ENCODE measurements around the gene SLC23A2. TPM values are rescaled to one million over a fixed set of nuclear protein-coding genes. Genes with fewer than 3 reads are reported as not detected.
A peak's percentile ranks its signal among the peaks of the same experiment; 100 is the strongest.

The SLC23A2 gene
- total RNA-seq, 1 donor from 2014 or later = 79.8 TPM

GRCh38 chr20:4973330-4974097 is 27.8 kb downstream of the SLC23A2 start:
- CTCF ChIA-PET = interaction anchor here (0.8 to 1.7 kb wide), 8 partner anchors 12 to 159 kb away, joined by 3 to 8 read pairs (median 4); no protein-coding TSS in a partner anchor
- peak; percentile 59 for DNase-seq
- POLR2A ChIA-PET = interaction anchor here (0.6 to 3.2 kb wide), 18 partner anchors 8 to 162 kb away, joined by 3 to 60 read pairs (median 8); partner anchors contain the start of gene CDS2

DNA sequence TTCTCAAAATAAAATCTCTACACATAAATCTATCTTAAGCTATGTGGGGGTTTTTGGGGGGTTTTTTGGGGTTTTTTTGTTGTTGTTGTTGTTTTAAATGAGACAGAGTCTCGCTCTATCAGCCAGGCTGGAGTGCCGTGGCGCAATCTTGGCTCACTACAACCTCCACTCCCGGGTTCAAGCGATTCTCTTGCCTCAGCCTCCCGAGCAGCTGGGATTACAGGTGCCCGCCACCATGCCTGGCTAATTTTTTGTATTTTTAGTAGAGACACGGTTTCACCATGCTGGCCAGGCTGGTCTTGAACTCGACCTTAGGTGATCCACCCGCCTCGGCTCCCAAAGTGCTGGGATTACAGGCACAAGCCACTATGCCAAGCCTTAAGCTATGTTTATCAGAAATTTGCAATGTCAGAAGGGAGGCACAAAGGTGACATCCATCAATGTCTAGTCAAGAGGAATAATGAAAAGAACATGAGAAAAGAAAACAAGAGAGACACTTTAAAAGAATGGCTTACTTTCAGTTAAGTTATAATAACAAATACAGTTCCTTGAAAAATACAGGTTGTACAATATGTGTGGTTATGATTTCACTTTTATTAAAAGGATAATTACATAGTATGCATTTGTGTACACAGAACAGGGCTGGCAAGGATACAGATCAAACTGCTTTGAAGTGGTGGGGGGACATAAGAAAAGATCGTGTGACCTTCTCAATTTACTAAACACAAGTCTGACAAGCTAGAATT is 28.6 kb downstream of the SLC23A2 start:
- intact Hi-C loops (cut with micrococcal nuclease) = loop anchor here (1.0 to 5.0 kb wide), 8 partner anchors 8 to 158 kb away; no protein-coding TSS in a partner anchor
- H3K27ac Mint-ChIP-seq = peak overlapping the region; percentile 96
- CTCF ChIA-PET = interaction anchor here (0.6 to 1.7 kb wide), 9 partner anchors 13 to 158 kb away, joined by 3 to 8 read pairs (median 3); no protein-coding TSS in a partner anchor
- POLR2A ChIA-PET = interaction anchor here (0.6 to 3.2 kb wide), 30 partner anchors 8 to 196 kb away, joined by 3 to 60 read pairs (median 6); partner anchors contain the start of gene CDS2
- no peaks in the 10 kb centered on the region for H3K9me3 Mint-ChIP-seq
- H3K4me1 Mint-ChIP-seq = peaks cover 62% of the 10 kb centered on the region
- DNase-seq (no peak), ATAC-seq (ENCODE audit: low read depth) (peak; percentile 7)
- peak overlapping the region; percentile 81 for H3K4me3 Mint-ChIP-seq
- no peak for TF ChIP-seq CTCF (IDR thresholded peaks at IDR 0.05)
- H3K27me3 Mint-ChIP-seq = no peaks in the 10 kb centered on the region
- H3K36me3 Mint-ChIP-seq (ENCODE audit: low read depth) = peaks cover 33% of the 10 kb centered on the region

More at GRCh38 chr20:4973330-4974097, 27.8 kb downstream of the SLC23A2 start:
- H3K4me1 Mint-ChIP-seq = peaks cover 67% of the 10 kb centered on the region
- H3K27ac Mint-ChIP-seq = peak overlapping the region; percentile 96
- intact Hi-C loops (cut with micrococcal nuclease) = loop anchor here (1.0 to 5.0 kb wide), 8 partner anchors 9 to 159 kb away; no protein-coding TSS in a partner anchor
- no peak for TF ChIP-seq CTCF (IDR thresholded peaks at IDR 0.05)
- ATAC-seq (ENCODE audit: low read depth) = peak; percentile 78
- no peaks in the 10 kb centered on the region for H3K9me3 Mint-ChIP-seq
- H3K27me3 Mint-ChIP-seq = no peaks in the 10 kb centered on the region
- H3K36me3 Mint-ChIP-seq (ENCODE audit: low read depth) = peaks cover 24% of the 10 kb centered on the region
- H3K4me3 Mint-ChIP-seq = peak overlapping the region; percentile 81

DNA sequence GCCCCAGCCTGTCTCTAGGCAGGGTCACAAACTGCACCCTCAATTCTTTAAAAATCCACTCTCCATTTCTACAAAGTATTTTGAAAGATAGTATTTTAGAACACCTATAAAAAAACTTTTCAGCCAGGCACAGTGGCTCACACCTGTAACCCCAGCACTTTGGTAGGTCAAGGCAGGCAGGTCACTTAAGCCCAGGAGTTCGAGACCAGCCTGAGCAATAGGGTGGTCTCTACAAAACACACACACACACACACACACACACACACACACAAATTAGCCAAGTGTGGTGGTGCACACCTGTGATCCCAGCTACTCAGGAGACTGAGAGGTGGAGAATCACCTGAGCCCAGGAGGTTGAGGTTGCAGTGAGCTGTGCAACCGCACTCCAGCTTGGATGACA is 30.2 kb downstream of the SLC23A2 start:
- no peak for TF ChIP-seq CTCF (IDR thresholded peaks at IDR 0.05)
- Mint-ChIP-seq H3K36me3 (ENCODE audit: low read depth) (peaks cover 44% of the 10 kb centered on the region), H3K9me3 (no peaks in the 10 kb centered on the region), H3K4me3 (no peak overlapping the region), H3K27ac (peak overlapping the region; percentile 96), H3K27me3 (no peaks in the 10 kb centered on the region), H3K4me1 (peaks cover 60% of the 10 kb centered on the region)
- ATAC-seq (ENCODE audit: low read depth) (no peak), DNase-seq (no peak)
- ChIA-PET CTCF (no interaction called here), POLR2A (interaction anchor here (0.6 to 1.5 kb wide), 3 partner anchors 13 to 145 kb away, joined by 3 to 10 read pairs (median 4); no protein-coding TSS in a partner anchor)
- intact Hi-C loops (cut with micrococcal nuclease) = loop anchor here (5.0 kb wide), 2 partner anchors 86 to 121 kb away; no protein-coding TSS in a partner anchor

- Mint-ChIP-seq H3K9me3 (no peaks in the 10 kb centered on the region), H3K4me1 (peaks cover 33% of the 10 kb centered on the region), H3K4me3 (no peak overlapping the region), H3K36me3 (ENCODE audit: low read depth) (peaks cover 55% of the 10 kb centered on the region), H3K27me3 (no peaks in the 10 kb centered on the region), H3K27ac (peak overlapping the region; percentile 57)
- ChIA-PET POLR2A (interaction anchor here (0.5 to 2.3 kb wide), 4 partner anchors 17 to 154 kb away, joined by 3 to 10 read pairs (median 4); no protein-coding TSS in a partner anchor), CTCF (interaction anchor here (2.1 kb wide), 1 partner anchor 133 kb away, joined by 4 read pairs; no protein-coding TSS in a partner anchor)
- no peak for TF ChIP-seq CTCF (IDR thresholded peaks at IDR 0.05)
- ATAC-seq (ENCODE audit: low read depth) (no peak), DNase-seq (no peak)
- intact Hi-C loops (cut with micrococcal nuclease) = no loop called here
These were observed 33.4 kb downstream of the SLC23A2 start for GRCh38 chr20:4967752-4968477.
